HFF-Myc (cell line): ENCODE results near the gene PRKD2.

ENCODE experiments used
- DNase-seq: peaks from one replicate; pipeline ENCODE4 v3.0.0-alpha.2; 2011; ENCODE audit warnings: low read depth; ENCODE audit errors: extremely low read depth
- H3K4me3 ChIP-seq: replicated peaks from 2 replicates; pipeline ENCODE4 v1.5.1; 2011; ENCODE audit warnings: low read depth, mild to moderate bottlenecking, control low read depth, low read length
- TF ChIP-seq, protein P1 (sequence below): IDR thresholded peaks from 2 replicates; pipeline ENCODE4 v1.5.1; 2012; ENCODE audit warnings: mild to moderate bottlenecking, low read depth, low read length, control low read depth; ENCODE audit errors: missing control alignments

The PRKD2 gene

DNA sequence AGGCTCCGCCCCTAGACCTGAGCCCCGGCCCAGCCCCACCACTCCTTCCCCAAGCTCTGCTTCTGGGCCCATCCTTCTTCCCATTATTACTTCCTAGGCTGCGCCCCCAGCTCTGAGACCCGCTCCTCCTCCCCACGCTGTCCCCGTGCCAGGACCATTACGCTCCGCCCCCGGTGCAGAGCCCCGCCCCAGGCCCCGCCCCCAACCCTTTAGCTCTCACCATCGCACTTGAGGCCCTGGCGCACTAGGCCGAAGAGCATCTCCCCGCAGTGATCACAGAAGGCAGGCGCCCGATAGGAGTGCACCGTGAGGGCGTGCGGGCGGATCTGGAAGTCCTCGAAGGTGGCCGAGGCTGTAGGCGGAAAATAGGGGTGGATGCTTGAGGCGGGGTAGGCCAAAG, 6.2 kb downstream of the PRKD2 start:
- H3K4me3 ChIP-seq, result no peak overlapping the region

DNA sequence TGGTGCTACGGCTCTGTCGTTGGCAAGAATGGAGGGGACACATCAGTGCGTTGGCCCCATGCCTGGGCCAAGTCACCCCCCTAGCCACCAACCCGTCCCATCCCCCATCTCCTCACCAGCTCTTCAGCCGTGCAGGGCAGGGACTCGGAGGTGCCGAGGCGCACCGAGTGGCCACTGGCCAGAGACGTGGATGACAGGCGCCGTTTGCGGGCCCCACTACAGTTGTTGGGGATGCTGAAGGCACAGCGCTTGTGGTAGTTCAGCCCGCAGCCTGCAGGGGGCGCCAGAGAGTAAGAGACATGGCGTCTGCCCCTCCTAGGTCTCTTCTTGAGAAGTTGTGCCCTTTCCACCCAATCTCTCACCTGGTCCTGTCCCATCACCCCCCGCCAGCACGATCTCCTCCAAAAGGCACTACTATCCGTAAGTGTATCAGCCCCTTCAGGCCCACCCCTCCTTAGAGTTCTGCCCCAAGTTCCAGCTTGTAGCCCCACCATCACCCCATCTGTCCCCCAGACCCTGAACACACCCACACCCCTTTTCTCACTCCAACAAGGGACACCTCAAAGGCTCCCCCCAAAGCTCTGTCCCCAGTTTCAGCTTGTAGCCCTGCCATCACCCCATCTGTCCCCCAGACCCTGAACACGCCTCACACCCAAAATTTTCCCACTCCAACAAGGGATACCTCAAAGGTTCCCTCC, 12.4 kb downstream of the PRKD2 start:
- no peak overlapping the region for H3K4me3 ChIP-seq
- TF ChIP-seq, protein P1, sequence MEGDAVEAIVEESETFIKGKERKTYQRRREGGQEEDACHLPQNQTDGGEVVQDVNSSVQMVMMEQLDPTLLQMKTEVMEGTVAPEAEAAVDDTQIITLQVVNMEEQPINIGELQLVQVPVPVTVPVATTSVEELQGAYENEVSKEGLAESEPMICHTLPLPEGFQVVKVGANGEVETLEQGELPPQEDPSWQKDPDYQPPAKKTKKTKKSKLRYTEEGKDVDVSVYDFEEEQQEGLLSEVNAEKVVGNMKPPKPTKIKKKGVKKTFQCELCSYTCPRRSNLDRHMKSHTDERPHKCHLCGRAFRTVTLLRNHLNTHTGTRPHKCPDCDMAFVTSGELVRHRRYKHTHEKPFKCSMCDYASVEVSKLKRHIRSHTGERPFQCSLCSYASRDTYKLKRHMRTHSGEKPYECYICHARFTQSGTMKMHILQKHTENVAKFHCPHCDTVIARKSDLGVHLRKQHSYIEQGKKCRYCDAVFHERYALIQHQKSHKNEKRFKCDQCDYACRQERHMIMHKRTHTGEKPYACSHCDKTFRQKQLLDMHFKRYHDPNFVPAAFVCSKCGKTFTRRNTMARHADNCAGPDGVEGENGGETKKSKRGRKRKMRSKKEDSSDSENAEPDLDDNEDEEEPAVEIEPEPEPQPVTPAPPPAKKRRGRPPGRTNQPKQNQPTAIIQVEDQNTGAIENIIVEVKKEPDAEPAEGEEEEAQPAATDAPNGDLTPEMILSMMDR, result peak; percentile 96
- no peak for DNase-seq

More for the DNA sequence above, 6.2 kb downstream of the PRKD2 start:
- DNase-seq, result no peak
- TF ChIP-seq, protein P1, result no peak

DNA sequence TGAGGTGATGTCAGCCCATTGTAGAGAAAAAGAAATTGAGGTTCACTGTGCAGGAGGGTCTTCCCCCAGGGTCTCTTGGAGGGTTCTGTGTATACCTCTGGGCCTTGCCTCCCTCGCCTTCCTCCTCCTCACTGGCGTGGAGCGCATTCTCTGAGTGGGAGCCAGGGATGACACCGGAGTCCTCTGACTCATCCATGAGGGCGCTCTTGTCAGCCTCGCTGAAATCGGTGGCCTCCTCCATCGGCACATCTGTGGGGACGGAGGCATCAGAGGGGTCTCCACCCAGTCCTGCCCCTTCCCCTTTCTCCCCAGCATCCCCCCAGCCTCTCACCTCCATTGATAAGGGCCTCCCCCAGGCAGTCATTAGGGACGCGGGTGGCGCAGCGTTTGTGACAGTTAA, 16.2 kb downstream of the PRKD2 start:
- no peak for DNase-seq
- TF ChIP-seq, protein P1, result no peak
- no peak overlapping the region for H3K4me3 ChIP-seq

DNA sequence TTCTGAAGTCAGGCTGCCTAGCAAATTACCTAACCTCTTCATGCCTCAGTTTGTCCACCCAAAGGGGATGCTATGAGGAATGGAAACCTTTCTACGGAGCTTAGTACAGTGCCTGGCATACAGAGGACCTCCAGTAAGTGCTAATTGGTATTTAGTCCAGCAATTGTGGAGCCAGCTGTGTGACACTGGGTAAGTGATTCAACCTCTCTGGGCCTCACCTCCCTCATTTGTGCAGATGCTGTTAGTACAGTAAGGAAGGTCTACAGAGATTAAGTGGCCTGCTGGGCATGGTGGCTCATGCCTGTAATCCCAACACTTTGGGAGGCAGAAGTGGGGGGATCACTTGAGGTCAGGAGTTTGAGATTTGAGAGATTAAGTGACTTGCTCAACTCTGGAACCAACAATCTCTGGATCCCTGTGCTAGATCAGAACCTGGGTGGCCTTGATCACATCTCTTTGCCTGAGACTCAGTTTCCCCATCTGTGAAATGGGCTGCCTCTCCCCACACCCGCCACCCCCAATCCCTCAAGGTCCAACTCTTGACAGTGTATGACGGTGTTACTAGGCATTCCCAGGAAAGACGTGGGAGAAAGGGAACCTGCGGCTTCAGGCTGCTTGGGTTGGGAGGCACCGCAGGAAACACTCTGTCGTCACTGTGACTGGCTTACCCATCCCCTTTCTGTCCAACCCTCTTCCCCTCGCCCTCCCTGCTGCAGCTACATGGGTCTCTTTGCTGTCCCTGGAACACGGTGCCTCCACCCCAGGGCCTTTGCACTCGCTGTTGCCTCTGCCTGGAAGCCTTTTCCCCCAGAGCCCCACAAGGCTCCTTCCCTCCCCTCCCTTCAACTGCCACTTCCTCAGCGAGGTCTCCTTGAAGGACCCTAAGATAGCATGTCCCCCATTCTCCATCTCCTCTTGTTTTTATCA, 18.3 kb downstream of the PRKD2 start:
- DNase-seq, result no peak
- TF ChIP-seq, protein P1, result no peak

GRCh38 chr19:46697204-46697960, 19.5 kb downstream of the PRKD2 start:
- TF ChIP-seq, protein P1, result no peak
- DNase-seq, result no peak
- H3K4me3 ChIP-seq, result no peak overlapping the region

More for the DNA sequence above, 18.3 kb downstream of the PRKD2 start:
- H3K4me3 ChIP-seq, result no peak overlapping the region

DNA sequence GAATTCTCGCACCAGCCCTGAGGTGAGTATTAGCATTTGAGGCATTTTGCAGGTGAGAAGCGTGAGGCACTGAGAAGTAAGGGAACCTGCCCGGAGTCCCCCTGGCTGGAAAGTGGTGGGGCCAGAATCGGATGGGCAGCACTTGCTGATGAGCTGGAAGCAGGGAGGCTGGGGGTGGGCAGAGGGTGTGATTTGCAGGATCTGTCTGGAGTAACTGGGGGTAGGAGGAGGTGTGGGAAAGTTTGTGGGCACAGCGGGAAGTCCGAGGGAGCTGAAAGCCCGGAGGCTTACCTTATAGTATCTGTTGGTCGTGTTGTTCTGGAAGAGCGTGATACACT, 20.1 kb downstream of the PRKD2 start:
- H3K4me3 ChIP-seq, result no peak overlapping the region
- TF ChIP-seq, protein P1, result no peak
- no peak for DNase-seq
